ENCODE measurements around the gene USP20. TPM values are rescaled to one million over a fixed set of nuclear protein-coding genes. Genes with fewer than 3 reads are reported as not detected.

USP20 gene
- total RNA-seq, 1 experiment from 2014 or later: 16.3 TPM

DNA sequence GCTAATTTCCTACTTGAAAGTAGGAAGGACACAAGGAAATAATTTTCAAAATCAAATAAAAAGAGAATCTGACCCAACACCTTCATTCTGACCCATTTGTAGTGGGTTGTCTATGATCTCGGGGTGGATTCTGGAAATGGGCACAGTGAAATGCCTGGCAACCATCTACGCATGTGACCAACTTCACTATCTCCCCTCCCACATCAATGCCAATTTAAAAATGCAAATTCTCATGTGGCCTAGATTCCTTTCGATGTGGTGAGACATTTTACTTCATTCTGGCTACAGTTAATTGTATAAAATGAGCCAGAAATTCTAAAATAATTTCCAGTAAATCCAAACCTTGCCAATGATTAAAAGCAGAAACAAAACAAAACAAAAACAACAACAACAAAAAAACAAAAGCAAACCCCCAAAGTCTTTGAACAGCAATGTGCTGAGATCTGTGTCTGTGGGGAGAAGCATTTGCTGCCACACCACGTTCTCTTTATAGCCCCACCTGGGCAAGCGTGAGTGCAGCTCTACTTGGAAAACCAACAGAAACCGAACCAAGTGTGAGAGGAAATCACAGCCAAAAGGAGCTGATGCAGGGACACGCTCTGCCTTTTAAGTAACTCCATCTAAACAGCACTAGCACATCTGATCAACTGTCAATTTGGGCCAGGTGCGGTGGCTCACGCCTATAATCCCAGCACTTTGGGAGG, 59.0 kb downstream of the USP20 start:
- DNase-seq: no peak
- Histone ChIP-seq H3K4me3 (ENCODE audit: insufficient read depth, low read depth, low read length) (no peak overlapping the region), H3K36me3 (replicated peaks; ENCODE audit: control insufficient read depth, insufficient read depth, low read length) (peaks cover 3% of the 10 kb centered on the region; the same call in 1 of the 2 replicates), H3K27me3 (ENCODE audit: control insufficient read depth, insufficient read depth, low read length) (no peaks in the 10 kb centered on the region)

DNA sequence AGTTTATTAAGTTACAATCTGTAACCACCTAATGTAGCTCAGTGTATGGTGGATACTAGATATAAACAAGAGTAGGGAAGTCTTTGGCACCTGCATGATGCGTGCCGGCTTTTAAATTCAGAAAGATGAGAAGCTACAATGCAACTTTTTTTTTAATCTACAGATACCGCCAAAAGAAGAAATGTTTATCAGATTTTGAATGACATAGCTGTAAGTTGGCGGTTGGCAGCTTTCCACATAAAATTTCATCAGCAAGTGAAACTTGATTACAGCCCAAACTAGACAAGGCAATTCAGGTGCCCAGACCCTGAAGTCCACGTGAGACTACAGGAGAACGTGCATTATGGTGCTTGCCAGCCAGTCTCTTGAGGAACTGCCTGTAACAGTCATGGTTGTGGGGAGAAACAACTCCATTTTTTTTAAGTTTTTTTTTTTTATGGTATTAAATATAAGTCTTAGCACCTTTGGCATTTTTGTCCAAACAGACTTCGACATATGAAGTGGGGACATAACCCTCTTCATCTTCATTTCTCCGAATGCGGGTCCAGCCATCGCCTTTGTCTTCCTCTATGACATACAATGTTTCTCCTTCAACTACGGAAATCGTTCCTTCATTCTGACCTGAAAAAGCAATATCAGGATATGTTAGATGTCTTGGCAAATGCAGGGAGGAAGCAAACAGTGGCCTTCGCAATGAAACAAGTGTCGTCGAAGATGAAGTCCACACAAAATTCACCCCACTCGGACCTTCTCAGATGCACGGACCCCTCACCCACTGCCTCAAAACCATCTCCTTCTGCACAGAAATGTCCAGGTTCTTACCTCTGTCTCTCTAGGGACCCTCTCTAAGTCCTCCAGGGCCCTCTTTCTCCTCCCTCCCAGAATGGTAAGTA, 60.4 kb downstream of the USP20 start:
- H3K36me3 ChIP-seq (replicated peaks; ENCODE audit: control insufficient read depth, insufficient read depth, low read length): peaks cover 3% of the 10 kb centered on the region
- H3K4me3 ChIP-seq (ENCODE audit: insufficient read depth, low read depth, low read length): no peak overlapping the region
- no peak for DNase-seq
- H3K27me3 ChIP-seq (ENCODE audit: control insufficient read depth, insufficient read depth, low read length): no peaks in the 10 kb centered on the region

DNA sequence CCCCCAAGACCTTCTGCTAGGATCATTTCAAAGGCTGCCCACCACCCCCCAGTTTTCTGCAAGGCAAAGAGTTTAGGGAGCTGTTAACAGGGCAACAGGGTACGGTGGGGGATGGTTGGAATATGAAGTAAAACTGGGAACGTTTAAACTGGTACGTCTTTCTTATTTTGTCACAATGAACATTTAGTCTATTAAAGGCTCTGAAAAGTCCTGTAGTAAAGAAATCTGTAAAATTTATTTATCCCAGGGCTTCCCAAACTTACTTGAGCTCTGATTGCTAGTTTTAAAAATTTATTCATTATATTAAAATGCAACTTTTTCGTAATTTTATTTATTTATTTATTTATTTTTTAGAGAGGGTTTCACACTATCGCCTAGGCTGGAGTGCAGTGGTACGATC, 62.0 kb downstream of the USP20 start:
- Histone ChIP-seq H3K4me3 (ENCODE audit: insufficient read depth, low read depth, low read length) (no peak overlapping the region), H3K36me3 (replicated peaks; ENCODE audit: control insufficient read depth, insufficient read depth, low read length) (peaks cover 3% of the 10 kb centered on the region), H3K27me3 (ENCODE audit: control insufficient read depth, insufficient read depth, low read length) (no peaks in the 10 kb centered on the region)
- no peak for DNase-seq

DNA sequence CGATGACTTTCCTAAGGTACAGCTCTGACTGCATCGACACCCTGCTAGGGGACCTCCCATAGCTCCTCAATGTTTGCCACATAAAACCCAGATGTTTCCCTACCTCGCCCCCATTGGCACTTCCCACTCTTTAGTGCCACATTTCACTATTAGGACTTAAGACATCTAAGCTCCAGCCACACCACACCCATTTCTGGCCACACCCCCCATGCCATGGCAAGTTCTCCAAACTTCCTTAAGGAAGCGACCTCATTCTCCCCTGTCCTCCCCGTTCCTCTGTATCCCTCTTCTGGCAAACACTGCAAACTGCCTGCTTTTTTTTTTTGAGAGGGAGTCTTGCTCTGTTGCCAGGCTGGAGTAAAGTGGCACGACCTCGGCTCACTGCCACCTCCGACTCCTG, 62.9 kb downstream of the USP20 start:
- peaks cover 3% of the 10 kb centered on the region for H3K36me3 ChIP-seq (replicated peaks; ENCODE audit: control insufficient read depth, insufficient read depth, low read length)
- no peaks in the 10 kb centered on the region for H3K27me3 ChIP-seq (ENCODE audit: control insufficient read depth, insufficient read depth, low read length)
- peak; percentile 63 for DNase-seq
- no peak overlapping the region for H3K4me3 ChIP-seq (ENCODE audit: insufficient read depth, low read depth, low read length)

DNA sequence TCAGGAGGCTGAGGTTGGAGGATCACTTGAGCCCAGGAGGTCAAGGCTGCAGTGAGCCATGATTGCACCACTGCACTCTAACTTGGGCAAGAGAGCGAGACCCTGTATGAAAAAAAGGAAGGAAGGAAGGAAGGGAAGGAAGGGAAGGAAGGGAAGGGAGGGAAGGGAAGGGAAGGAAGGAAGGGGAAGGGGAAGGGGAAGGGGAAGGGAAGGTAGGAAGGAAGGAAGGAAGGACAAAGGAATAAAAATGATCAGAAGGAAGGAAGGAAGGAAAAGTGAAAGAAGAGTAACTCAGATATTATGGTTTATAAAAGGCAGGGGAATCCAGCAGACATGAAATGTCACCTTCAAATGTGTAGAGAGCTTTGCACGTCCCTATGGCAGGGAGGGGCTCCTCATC, 64.4 kb downstream of the USP20 start:
- no peaks in the 10 kb centered on the region for H3K27me3 ChIP-seq (ENCODE audit: control insufficient read depth, insufficient read depth, low read length)
- no peak for DNase-seq
- H3K4me3 ChIP-seq (ENCODE audit: insufficient read depth, low read depth, low read length): no peak overlapping the region
- H3K36me3 ChIP-seq (replicated peaks; ENCODE audit: control insufficient read depth, insufficient read depth, low read length): peaks cover 3% of the 10 kb centered on the region

DNA sequence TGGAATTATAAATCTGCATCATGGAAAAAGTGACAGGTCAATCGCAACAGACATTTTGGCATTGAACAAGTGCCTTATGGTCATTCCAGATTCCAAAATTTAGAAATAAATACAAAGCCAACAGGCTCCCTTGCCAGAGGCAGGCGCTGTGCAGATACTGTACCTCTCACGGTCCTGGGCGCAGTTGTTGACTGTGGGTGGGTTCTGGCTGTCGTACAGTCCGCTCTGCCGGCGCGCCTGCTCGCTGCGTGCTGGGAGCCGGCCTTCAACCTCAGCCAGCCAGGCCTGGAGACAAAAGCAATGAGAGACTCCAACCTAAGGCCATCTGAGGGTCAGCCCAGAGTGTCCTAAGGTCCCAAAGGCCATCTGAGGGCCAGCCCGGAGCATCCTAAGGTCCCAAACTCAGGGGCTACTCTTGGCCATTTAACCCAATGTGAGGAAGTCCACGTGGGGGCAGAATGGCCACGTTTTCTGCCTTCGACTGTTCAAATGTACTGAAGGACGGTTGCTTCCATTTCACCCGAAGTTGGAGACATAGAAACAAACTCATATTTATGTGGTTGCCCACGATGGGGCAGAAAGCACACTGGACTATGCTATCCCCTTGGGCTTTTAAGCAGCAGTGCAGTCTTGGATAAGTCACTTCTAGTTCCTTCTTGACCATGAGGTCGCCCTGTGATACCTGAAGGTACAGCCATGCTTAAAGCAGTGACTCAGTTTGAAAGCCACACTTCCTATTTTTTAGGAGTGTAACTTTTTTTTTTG, 65.2 kb downstream of the USP20 start:
- Histone ChIP-seq H3K27me3 (ENCODE audit: control insufficient read depth, insufficient read depth, low read length) (no peaks in the 10 kb centered on the region), H3K36me3 (replicated peaks; ENCODE audit: control insufficient read depth, insufficient read depth, low read length) (peaks cover 2% of the 10 kb centered on the region), H3K4me3 (ENCODE audit: insufficient read depth, low read depth, low read length) (no peak overlapping the region)
- DNase-seq: no peak

DNA sequence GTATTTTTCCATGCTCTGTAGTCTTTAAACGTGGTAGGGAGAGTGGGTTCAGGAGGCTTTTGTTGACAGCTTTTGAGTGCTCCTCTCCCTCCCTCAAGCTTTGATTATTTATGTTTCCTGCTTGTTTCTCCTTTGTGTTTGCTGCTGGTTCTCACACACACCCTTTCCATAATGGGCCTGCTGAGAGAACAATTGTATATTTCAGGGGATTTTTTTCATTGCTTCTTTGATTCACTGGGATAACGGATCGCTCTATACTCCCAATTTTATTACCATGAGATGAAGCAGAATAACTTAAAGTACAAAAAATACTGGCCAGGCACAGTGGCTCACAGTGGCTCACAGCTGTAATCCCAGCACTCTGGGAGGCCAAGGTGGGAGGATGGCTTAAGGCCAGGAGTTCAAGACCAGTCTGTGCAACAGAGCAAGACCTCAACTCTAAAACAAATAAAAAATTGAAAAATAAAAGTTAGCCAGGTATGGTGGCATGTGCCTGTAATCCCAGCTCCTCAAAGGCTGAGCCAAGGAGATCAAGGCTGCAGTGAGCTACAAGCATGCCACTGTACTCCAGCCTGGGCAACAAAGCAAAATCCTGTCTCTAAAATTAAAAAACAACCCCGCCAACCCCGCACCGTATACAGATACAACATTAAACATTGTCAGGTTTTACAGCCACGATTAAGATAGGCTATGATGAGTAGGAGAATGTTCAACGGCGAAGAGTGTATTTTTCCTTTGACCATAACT, 66.9 kb downstream of the USP20 start:
- no peaks in the 10 kb centered on the region for H3K27me3 ChIP-seq (ENCODE audit: control insufficient read depth, insufficient read depth, low read length)
- H3K4me3 ChIP-seq (ENCODE audit: insufficient read depth, low read depth, low read length): no peak overlapping the region
- no peak for DNase-seq
- H3K36me3 ChIP-seq (replicated peaks; ENCODE audit: control insufficient read depth, insufficient read depth, low read length): no peaks in the 10 kb centered on the region; the same call in 1 of the 2 replicates

DNA sequence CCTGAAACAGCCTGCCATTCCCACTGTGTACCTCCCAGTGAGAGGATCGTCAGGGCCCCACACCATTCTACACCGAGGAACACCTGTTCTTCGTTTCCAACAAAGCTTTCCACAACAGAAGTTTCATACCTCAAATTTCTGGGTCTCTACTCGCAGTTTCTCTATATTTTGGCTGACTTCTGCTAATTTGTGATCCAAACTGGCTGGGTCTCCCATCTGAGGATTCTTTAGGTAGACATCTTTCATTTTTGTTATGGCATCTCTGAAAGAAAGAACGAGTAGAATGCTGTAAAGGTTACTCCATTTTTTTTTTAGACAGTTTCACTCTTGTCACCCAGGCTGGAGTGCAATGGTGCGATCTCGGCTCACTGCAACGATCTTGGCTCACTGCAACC, 67.5 kb downstream of the USP20 start:
- Histone ChIP-seq H3K36me3 (replicated peaks; ENCODE audit: control insufficient read depth, insufficient read depth, low read length) (no peaks in the 10 kb centered on the region; the same call in 1 of the 2 replicates), H3K27me3 (ENCODE audit: control insufficient read depth, insufficient read depth, low read length) (no peaks in the 10 kb centered on the region), H3K4me3 (ENCODE audit: insufficient read depth, low read depth, low read length) (no peak overlapping the region)
- DNase-seq: no peak

DNA sequence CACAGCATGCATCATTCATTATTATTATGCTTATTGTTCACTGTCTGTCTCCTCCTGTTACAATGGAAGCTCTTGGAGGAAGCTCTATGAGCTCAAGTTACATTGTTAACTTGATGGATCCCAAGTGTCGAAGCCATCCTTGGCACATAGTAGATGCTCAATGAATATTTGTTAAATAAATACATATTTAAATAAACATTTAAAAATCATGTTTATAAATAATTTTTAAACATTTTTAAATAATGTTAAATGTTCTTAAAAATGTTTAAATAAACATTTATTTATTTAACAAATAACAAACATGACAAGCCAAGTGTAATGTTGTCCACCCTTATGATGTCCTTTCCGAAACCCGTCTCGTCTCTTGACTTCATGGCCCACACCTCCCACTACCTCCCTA, 69.5 kb downstream of the USP20 start:
- Histone ChIP-seq H3K36me3 (replicated peaks; ENCODE audit: control insufficient read depth, insufficient read depth, low read length) (no peaks in the 10 kb centered on the region; the same call in 1 of the 2 replicates), H3K27me3 (ENCODE audit: control insufficient read depth, insufficient read depth, low read length) (no peaks in the 10 kb centered on the region), H3K4me3 (ENCODE audit: insufficient read depth, low read depth, low read length) (no peak overlapping the region)
- no peak for DNase-seq

DNA sequence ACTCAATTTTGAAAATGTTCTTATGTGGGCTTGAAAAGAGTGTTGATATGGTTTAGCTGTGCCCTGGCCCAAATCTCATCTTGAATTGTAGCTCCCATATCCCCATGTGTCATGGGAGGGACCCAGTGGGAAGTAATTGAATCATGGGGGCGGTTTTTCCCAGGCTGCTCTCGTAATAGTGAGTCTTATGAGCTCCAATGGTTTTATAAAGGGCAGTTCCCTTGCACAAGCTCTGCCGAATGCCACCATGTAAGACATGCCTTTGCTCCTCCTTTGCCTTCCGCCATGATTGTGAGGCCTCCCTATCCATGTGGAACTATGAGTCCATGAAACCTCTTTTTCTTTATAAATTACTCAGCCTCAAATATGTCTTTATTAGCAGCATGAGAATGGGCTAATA, 71.0 kb downstream of the USP20 start:
- Histone ChIP-seq H3K27me3 (ENCODE audit: control insufficient read depth, insufficient read depth, low read length) (no peaks in the 10 kb centered on the region), H3K36me3 (replicated peaks; ENCODE audit: control insufficient read depth, insufficient read depth, low read length) (no peaks in the 10 kb centered on the region; the same call in 1 of the 2 replicates), H3K4me3 (ENCODE audit: insufficient read depth, low read depth, low read length) (no peak overlapping the region)
- no peak for DNase-seq

DNA sequence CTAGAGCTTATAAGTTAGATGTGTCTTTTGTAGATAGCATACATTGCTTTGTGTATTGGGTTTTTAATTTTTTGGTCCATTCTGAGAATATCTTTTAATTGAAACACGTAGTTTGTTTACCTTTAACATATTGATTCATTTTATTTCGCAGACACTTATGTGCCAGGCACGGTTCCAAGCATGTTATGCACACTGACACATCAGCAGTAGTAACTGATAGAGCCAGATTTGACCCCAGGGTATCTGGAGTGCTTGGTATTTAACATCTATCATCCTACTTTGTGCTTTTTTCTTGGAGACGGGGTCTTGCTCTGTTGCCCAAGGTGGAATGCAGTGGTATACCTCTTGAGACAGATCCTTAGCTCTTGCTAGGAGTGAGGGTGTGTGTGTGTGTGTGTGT, 71.9 kb downstream of the USP20 start:
- Histone ChIP-seq H3K36me3 (replicated peaks; ENCODE audit: control insufficient read depth, insufficient read depth, low read length) (no peaks in the 10 kb centered on the region; the same call in 1 of the 2 replicates), H3K27me3 (ENCODE audit: control insufficient read depth, insufficient read depth, low read length) (no peaks in the 10 kb centered on the region), H3K4me3 (ENCODE audit: insufficient read depth, low read depth, low read length) (no peak overlapping the region)
- no peak for DNase-seq

DNA sequence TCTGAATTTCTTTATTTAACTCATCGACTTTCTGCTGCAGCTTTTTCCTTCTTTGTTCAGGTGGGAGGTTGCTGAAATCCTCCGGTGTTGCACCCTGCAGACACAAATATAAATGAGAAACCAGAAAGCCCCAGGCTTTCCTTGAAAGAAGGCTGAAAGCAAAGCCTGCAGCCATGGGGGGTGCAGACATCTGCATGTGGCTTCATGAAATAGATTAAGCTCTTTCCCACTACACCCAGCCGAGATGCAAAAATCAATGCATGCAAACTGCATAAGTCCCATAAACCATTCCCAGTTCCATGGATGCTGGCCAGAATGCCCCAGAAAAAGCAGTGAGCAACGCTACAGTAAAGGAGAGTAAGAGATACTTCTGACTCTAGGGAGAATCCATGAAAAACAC, 73.6 kb downstream of the USP20 start:
- H3K36me3 ChIP-seq (replicated peaks; ENCODE audit: control insufficient read depth, insufficient read depth, low read length): no peaks in the 10 kb centered on the region; the same call in 1 of the 2 replicates
- DNase-seq: peak; percentile 61
- no peak overlapping the region for H3K4me3 ChIP-seq (ENCODE audit: insufficient read depth, low read depth, low read length)

DNA sequence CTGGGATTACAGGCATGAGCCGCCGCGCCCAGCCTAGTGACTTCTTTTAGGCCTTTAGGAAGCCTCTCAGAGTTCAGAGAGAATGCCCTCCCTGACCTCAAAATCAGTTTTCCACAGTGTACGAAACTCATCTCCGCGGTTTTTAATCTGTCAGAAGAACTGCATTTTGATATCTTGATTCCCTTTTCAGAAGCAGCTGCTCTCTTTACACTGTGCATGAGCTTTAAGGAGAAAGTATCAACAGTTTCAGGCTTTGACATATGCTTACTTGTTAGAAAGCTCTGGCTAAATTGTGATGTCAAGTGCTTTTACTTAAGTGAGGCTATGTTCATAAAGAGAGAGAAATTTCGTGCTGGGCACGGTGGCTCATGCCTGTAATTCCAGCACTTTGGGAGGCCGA, 74.6 kb downstream of the USP20 start:
- no peaks in the 10 kb centered on the region for H3K27me3 ChIP-seq (ENCODE audit: control insufficient read depth, insufficient read depth, low read length)
- no peaks in the 10 kb centered on the region; the same call in 1 of the 2 replicates for H3K36me3 ChIP-seq (replicated peaks; ENCODE audit: control insufficient read depth, insufficient read depth, low read length)
- no peak for DNase-seq
- no peak overlapping the region for H3K4me3 ChIP-seq (ENCODE audit: insufficient read depth, low read depth, low read length)

More for the DNA sequence above, 73.6 kb downstream of the USP20 start:
- H3K27me3 ChIP-seq (ENCODE audit: control insufficient read depth, insufficient read depth, low read length): no peaks in the 10 kb centered on the region

Data from H7 (cell line).